GM18861 (cell line): ENCODE measurements around the gene BCLAF3.

ENCODE experiments used
- ATAC-seq: cut with Tn5 transposase; IDR thresholded peaks from one replicate; pipeline ENCODE4 v1.9.1; 2021; ENCODE audit not compliant: unreplicated experiment

The BCLAF3 gene

DNA sequence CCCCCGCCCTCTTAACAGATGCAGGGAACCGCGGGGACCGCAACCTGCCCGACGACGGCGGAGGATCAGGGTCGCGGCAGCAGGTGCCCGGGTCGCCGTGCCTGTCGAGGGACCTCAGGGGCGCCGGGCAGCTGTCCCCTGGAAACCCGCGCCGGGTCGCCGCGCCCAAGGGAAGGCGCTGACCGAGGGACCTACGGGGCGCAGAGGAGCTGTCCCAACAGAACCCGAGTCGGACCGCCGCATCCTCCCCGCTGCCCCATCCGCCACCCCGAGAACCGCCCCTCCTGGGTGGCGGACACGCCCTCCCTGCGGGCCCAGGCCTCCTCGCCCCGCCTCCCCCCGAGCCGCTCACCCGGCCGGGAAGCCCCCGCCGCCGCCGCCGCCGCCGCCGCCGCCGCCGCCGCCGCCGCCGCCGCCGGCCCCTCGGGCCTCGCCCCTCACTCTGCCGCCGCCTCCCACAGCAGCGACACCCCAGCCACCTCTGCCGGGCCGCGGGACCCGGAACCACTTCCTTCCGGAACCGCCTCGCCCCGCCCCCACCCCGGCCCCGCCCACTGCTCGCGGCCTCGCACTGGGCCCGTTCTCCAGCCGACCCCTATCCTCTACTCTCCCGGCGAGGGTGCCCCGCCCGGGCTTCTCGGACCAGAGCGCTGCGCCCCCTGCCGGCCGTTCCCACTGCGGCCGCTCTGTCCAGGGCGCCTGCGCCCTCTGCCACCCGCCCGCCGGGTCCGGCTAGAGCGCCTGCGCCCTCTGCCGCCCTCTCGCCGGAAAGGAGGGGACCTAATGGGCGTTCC, at the start of gene BCLAF3:
TSS of gene BCLAF3 (minus strand) at position 506 of the 794 bp plus-strand sequence. CDS start 20,797 bp downstream, outside the sequence.
- ATAC-seq, result peak; percentile 91

DNA sequence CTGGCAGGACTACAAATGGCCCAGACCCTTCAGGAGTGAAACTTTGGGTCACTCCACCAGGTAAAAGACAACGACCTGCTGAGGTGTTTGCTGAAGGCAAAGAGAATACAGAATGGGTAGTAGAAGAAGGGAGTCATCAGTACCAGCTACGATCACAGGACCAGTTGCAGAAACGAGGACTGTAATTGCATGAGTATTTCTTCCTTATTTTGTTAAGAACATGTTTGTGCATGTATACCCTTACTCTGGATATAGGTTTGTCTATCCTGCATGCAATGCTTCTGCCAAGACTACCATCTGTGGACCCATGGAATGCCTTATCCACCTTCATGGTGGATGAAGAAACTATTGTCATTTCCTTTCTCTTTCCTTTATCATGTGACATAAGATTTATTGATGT, 48.1 kb upstream of the BCLAF3 start:
- ATAC-seq, result no peak

DNA sequence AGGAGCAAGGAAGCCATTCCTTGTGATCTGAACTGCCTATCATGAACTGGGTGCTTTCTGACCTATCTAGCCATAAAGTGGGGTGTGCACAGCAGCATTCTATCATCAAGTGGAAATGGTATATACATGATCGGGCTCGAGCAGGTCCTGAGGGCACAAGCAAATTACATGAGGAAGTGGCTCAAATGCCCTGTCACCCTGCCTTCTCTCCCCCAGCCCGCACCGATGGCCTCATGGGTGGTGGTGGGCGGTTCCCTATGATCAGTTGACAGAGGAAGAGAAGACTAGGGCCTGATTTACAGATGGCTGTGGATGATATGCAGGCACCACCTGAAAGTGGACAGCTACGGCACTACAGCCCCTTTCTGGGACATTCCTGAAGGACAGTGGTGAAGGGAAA, 46.3 kb upstream of the BCLAF3 start:
- no peak for ATAC-seq

DNA sequence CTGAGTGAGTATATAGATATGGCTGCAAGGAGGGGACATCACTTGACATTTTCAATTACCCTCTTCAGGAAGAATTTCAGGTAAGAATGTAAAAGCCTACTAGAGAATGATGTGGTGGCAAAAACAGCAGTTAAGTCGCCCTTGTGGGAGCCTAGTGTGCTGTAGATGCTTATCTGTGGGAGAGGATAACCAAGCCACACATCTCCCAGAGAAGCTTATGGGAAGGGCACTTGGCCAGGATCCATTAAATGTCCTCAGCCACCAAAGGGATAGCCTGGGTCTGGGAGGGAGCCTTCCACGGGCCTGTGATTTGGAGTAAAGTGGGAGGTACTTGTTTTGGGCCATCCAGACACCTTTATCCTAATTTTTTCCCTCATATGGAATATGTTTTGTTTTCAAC, 41.3 kb upstream of the BCLAF3 start:
- ATAC-seq, result no peak

DNA sequence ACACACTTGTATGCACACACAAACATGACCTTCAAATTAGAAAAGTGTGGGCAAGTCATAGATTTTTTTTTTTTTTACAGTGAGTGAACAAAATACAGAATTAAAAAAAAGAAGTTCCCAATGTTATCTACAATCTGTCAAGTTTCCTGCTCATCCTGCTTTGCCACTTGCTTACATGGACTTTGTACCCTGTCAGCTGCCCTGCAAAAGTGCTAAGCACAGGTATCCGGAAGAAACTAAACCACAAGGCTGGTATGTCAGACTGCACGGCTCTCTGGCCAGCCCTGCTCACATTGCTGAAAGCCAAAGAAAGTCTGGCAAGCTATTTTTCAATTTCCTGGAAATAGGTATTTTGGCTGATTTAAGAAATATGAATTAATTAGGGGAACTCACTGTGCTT, 38.9 kb upstream of the BCLAF3 start:
- no peak for ATAC-seq

DNA sequence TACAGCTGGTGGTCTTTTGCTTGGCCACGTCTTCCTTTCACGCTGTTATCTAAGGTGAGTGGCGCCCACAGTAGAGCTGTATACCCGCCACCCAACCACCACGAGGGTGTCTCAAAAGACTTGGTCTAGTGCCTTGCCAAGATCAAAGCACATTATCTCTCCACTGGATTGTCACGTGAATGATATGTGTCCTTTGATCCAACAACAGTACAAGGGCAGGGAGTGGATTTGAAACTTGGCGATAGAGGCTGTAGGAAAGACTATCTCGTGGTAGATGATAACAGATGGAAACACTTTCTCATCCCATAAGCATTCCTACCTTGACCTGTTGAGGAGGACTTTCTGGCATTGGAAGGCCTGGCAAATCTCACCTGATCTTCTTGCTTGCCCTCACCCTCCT, 37.7 kb upstream of the BCLAF3 start:
- ATAC-seq, result no peak

DNA sequence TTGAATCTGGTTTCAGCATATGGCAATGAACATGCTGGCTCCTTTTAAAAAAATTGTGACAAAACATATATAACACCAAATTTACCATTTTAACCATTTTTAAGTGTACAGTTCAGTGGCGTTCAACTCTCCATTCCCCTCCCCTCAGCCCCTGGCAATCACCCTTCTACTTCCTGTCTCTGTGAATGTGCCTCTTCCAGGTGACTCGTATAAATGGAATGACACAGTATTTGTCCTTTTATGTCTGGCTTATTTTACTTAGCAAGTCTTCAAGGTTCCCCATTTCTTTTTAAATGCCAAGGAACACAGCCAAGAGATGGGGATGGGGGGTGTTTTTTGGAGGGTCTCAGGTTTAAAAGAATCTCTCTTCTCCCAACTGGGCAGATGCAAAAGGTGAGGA, 35.4 kb upstream of the BCLAF3 start:
- no peak for ATAC-seq

DNA sequence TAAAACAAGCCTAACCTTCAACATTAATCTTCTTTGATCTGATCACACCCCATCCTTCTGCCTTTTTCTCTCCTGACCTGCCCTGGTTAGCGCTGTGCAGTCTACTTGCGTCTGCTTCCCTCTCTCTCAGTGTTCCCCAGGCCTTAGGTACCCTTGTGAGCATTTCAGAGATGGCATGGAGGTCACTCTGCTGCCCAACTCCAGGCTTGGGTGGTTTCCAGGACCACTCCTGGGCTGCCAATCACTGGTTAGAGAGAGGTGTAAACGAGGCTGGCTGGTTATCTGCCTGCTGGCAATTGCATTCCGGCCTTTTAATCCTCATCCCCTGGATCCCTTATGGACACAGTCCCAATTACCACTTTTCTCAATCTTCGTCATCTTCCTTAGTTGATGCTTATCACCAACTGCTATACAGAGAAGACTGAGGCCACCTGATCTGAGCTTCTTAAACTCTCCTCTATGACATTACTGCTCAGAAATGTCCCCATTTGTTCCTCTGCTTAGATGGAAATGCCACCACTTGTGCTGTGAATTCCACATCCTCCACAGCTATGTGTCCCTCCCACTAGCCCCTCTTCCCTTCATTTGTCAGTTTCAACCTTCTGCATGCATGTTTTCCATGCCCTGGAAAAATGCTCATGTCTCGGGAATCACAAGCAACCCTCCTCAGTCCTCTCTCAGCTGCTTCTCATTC, 29.0 kb upstream of the BCLAF3 start:
- ATAC-seq, result no peak

DNA sequence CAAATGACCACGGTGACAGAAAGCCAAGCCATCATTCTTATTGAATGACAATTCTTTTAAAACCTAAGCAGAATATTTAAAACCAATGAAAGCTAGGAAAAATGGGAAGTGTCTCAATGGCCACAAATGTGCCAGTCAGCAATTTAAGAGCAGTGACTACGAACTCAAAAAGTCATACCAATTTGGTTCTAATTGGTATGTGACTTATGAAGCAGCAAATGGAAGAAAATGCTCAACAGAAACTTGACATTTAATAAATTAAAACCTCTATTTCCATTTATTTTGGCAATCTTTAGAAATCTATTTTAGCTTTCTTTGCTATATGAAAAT, 25.7 kb upstream of the BCLAF3 start:
- no peak for ATAC-seq

DNA sequence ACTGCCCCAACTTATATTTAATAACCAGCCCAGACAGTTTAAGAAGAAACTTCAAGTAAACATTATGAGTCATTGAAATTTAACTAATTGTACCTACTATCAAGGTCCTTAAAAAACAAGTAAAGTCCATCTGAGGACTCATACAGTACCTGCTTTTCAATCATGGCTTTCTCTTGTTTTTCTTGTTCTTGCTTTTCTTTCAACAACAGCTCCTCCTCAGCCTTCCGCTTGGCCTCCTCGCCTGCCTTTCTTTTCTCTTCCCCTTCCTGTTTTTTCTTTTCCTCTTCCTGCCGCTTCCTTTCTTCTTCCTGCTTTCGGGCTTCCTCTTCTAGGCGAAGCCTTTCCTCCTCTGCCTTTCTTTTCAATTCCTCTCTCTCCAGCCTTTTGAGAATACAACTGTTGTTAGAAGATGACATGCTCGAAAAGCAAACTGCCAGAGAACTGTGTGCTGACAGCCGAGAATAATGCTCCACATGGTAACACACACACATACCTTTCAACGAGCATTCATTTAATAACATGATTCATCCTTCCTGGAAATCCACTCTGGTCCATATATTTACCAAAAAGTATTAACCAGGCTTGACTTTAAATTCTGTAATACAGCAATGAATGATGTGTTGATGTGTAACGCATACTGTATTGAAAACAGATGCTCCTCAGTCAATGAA, 25.2 kb upstream of the BCLAF3 start:
- ATAC-seq, result no peak

DNA sequence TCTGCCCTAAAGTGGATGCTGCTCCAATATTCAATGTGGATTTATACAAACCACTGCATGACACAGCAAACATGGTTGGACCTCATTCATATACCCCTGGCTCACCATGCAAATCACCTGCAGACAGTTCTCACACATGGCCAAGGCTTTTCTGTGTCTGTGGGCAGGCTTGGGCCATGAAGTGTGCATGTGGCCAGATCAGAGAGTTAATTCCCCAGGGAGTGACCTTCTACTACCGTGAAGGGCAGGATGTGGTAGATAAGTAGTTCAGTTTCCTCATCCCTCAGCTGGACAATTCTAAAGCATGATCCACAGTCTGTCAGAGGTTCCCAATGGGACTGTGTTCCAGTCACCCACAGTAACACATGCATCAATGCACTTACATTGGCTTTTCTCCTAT, 24.6 kb upstream of the BCLAF3 start:
- peak; percentile 89 for ATAC-seq

DNA sequence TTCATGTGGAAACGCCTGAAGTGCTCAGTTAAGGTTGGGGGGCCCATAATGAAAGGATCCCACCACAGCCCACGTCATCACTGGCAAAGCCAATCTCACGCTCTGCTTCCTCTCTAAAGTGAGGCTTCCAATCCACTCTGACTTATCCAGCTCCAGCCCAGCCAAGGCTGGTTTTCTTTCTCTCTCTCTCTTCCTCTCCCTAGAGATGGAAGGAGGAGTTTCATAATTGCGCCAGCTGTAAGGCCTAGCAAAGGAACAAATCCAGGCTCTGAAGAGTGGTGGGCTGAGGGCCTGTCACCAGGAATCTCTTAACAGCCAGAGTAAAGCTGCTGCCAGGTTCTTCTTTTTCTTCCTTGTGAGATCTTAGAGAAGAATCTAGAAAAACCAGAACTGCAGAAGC, 20.7 kb upstream of the BCLAF3 start:
- ATAC-seq, result no peak

DNA sequence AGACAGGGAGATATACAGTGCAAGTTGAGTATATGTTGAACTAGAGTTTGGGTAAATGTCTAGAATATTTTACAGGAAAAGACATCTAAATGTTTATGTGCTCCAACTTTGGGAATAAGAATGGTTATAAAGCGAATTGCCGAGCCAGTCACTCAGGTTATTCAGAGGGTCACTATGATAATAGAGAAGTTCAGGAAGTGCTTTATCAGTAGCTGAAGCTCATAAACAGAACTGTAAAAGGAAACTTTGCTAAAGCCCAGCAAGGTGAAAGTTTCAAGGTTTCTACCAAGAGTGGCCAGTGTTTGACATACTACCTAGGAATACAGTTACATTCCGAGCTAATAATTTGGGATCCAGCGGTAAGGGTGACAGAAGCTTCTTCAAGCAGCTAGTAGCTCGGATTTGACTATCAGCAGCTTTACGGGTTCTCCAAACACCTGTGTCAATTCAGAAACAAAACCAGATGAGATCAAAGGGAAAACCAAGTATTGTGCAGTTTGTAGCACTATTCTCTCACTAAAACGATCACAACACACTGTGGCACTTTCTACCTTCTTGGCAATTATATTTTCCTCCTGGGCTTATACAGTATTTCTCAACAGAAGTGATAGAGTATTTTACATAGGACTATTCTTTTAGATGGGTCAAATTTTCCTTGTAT, 17.2 kb upstream of the BCLAF3 start:
- ATAC-seq, result no peak

DNA sequence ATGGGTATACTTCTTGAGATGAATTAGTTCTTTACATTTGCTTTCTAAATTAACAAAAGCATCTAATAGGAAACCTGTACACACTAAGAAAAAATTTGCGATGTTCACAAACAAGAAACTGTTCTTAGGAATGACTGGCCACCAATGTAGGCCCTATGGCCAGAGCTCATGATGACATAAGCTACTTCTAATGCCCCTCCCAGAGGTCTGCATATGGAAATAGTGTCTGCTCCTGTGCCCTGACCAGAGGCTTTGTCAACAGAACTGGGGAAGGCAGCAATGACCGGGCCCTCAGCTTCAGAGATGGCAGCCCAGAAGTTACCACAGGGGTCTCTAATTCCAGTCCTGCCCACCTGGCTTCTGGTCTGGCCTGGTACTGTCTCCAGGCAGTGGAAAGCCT, 15.0 kb upstream of the BCLAF3 start:
- ATAC-seq, result no peak

DNA sequence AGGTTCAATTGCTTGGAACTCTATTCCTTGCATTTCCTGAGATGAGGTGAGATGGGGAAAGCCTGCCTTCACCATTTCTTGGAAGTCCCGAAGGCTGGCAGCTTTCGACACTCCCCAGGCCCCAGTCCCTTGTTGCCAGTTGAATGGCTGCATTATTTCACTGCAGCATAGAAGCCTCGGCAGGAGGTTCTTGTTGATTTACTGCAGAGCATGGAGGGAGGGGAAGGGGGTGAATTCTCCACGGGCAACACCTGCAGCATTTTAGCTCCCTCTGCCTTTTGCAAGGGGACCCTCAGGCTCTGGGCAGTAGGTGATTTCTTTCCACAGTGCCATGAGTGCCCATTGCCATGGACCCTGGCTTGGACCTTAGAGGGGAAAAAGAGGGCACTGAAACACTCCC, 10.7 kb upstream of the BCLAF3 start:
- no peak for ATAC-seq

DNA sequence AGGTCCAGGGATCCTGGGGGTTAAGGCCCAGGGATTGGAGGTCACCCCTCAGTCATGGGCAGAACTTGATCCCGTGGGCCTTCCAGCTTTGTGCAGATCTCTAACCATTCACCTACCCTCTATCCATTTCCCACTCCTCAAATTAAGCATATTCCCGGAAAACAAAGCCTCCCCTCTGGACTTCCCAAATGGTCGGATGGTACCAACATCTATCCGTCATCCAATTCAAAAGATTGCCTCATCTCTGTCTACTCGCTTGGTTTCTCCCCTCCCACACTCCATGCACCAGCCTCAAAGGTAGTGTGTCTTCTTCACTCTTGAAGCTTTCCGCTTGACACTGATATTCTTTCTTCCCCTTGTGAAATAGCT, 473 bp upstream of the BCLAF3 start:
- ATAC-seq, result no peak

DNA sequence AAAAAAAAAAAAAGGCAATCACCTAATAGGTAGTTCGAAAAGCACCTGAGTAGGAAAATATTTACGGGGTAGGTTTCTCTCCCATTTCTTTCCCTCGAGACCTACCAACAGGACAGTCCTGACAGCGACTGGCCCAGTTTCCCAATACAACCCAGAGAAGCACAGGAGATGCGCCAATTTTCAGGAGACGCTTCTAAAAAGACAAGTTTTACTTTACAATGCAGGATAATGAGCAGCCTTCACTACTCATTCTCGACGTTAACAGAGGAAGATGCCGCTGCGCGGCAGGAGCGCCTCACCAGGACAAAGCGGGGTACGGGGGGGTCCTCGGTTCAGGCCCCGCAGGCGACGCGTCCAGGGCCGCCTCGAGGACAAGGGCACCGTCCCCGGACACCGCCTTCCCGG, 708 bp downstream of the BCLAF3 start:
- ATAC-seq, result peak; percentile 7

DNA sequence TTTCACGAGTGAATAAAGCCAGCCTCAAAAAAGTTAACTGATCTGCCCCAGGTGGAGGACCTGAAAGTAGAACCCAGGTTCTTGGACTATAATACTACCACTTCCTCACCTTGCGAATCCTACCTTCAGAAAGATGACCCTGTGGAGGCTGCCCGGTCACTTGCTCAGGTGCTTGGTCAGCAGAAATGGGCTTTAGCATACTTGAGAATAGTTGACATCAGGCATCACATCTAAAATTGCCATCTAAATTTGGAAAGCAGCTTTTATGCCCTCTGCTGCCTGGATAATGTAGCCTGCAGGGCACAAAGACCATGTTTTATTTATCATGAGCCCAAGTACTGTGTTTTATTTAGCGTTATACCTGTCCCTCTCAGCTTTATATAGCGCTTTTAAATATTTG, 3.0 kb downstream of the BCLAF3 start:
- ATAC-seq, result no peak

DNA sequence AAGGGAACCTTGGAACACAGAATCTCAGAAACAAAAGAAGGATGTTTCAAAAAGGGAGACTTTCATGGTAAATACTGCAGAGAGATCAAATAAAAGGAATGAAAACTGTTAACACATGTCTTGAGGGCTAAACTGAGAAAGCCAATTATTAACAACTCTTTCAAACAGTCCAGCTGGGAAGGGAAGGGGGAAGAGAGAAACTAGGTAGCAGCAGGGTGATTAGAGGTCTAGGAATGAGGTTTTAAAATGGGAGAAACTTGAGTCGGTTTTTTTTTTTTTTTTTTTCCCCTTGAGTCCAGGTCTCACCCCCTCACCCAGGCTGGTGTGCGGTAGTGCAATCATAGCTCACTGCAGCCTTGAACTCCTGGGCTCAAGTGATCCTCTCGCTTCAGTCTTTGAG, 4.3 kb downstream of the BCLAF3 start:
- no peak for ATAC-seq

DNA sequence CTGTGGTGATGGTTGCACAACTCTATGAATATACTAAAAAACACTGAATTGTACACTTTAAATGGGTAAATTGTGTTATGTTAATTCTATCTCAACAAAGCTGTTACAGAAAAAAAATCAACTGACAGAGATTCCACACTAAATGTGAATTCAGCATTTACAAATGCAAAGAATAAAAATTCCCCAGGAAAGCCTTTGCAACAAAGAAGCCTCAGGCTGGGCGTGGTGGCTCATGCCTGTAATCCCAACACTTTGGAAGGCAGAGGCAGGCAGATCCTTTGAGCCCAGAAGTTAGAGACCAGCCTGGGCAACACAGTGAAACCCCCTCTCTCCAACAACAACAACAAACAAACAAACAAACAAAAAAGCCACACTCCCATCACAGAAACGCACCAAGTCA, 8.9 kb downstream of the BCLAF3 start:
- ATAC-seq, result no peak

DNA sequence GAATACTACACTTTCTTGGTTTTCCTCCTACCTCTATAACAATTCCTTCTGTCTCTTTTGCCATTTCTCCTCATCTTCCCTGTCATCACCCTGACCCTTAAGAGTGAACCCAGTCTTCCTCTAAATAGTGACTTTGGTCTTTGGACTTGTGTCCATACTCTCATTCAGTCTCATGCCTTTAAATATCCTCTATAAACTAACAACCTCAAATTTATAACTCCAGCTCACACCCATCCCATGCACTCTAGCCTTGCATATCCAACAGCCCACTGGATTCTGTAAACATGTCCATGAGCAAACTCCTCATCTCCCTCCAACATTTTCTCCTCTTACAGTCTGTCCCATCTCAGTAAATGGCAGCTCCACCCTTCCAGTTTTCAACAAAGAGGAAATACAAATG, 15.0 kb downstream of the BCLAF3 start:
- ATAC-seq, result no peak

DNA sequence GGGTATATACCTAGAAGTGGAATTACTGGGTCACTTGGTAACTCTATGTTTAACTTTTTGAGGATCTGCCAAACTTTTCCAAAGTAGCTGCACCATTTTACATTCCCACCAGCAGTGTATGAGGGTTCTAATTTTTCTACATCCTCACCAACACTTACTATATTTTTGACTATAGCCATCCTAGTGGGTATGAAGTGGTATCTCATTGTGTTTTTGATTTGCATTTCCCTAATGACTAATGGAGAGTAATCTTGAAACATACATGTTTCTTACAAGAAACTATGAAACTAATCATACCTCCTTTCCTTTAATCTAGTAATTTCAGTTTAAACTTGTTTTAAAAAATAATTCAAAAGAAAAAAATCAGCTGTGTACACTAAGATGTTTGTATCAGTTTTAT, 17.9 kb downstream of the BCLAF3 start:
- no peak for ATAC-seq
